GM19193 (cell line): ENCODE results near the gene PRRX1.

Experiments used
- POLR2A ChIP-seq: IDR thresholded peaks from 4 replicates; pipeline ENCODE4 v1.6.1; 2011; ENCODE audit not compliant: insufficient read depth, insufficient read length; ENCODE audit errors: extremely low read depth

PRRX1 gene

GRCh38 chr1:170741678-170742077, 77.7 kb downstream of the PRRX1 start:
- no peak for TF ChIP-seq POLR2A

DNA sequence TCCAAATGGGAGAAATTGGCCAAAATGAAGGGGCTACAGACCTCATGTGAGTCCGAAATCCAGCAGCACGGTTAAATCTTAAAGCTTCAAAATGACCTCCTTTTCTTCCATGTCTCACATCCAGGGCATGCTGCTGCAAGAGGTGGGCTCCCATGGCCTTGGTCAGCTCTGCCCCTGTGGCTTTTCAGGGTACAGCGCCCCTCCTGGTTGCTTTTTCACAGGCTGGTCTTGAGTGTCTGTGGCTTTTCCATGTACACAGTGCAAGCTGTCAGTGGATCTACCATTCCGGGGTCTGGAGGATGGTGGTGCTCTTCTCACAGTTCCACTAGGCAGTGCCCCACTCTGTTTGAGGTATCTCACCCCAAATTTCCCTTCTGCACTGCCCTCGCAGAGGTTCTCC, 78.7 kb downstream of the PRRX1 start:
- no peak for TF ChIP-seq POLR2A

DNA sequence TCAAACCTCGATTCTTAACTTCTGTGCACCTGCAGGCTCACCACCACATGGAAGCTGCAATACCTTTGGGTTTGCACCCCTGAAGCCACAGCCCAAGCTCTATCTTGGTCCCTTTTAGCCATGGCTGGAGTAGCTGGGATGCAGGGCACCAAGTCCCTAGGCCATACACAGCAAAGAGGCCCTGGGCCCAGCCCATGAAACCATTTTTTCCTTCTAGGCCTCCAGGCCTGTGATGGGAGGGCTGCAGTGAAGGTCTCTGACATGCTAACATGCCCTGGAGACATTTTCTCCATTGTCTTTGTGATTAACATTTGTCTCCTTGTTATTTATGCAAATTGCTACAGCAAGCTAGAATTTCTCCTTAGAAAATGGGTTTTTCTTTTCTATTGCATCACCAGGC, 79.2 kb downstream of the PRRX1 start:
- no peak for TF ChIP-seq POLR2A

- no peak for TF ChIP-seq POLR2A
These were observed 85.6 kb downstream of the PRRX1 start for GRCh38 chr1:170749549-170749948.

DNA sequence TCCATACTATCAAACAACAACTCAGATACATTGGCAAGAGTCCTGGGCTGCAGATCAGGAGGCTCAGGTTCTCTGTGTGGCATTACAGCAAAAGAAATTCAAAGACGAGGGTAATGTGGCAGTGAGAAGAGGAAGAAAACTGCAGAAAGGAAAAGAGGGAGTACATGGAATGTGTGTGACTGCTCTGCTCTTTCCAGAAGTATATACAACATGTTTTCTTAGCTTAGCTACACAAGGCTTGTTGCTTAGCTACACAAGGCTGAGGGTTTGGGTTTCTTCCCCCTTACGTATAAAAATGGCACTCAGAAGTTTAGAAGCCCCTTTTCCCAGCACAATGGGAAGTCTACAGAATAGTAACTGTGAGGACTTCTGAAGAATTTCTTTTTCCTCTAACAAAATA, 86.0 kb downstream of the PRRX1 start:
- TF ChIP-seq POLR2A = no peak

GRCh38 chr1:170755795-170756194, 91.9 kb downstream of the PRRX1 start:
- TF ChIP-seq POLR2A = no peak

- no peak for TF ChIP-seq POLR2A
These were observed 95.1 kb downstream of the PRRX1 start for GRCh38 chr1:170758992-170759391.

DNA sequence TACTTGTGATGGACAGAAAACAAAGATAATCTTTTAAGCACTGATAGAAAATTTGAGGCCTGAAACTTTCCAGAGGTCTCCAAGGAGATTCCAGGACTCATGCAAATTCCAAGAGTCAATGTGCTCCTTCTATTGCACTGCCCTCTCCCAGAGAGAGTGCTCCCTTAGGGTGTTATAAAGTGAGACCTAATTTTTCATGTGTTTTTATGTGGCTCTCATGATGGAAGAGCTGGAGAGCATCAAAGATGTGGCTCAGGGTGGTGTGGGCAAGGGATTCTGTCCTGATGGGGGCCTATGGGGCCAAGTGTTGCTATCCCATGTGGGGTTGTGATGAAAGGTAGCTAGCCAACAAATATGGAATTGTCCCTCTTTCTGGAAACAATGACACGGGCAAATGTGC, 101.3 kb downstream of the PRRX1 start:
- no peak for TF ChIP-seq POLR2A

DNA sequence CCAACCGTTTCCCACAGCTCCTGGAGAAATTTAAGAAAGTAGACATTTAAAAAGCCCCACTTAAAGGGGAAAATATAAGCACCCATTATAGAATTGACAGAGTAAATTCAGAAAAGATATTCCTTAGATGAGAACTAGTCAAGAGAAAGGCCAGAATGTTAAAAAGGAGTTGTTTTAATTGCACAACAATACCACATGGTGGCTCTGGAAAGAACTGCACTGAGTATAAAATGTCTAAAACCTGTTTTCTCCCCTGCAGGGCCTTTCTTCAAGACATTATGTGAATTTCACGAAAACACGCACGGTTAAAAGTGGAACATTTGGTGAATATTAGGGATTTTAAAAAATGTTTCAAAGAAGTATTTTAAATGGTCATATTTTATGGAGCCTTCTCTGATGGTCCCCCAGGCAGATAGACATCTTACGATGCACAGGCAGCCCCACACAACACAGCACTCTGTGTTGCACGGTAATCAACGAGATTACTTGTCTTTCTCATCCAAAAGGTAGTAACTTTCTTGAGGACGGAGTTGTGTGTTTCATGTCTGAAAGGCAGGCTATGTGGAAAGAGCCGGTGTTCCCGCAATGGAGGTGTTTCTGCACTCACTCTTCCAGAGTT, 101.9 kb downstream of the PRRX1 start:
- TF ChIP-seq POLR2A = no peak

DNA sequence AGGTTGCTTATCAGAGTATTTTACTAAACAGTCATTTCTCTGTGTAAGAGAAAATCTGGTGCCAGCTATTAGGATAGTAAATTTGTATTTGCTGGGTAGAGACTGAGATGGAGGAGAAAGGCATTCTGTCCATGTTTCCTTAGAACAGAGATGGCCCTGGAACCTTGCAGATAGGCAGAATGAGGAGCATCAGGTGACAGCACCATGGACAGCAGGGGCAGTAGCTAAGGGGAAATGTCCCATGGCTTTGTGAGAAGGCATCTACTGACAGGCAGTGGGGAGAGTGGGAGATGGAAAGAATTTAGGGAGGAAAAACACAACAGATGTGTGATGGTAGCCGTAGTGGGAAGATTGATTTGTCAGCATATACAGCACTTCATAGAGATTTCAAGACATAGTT, 105.0 kb downstream of the PRRX1 start:
- TF ChIP-seq POLR2A = no peak

DNA sequence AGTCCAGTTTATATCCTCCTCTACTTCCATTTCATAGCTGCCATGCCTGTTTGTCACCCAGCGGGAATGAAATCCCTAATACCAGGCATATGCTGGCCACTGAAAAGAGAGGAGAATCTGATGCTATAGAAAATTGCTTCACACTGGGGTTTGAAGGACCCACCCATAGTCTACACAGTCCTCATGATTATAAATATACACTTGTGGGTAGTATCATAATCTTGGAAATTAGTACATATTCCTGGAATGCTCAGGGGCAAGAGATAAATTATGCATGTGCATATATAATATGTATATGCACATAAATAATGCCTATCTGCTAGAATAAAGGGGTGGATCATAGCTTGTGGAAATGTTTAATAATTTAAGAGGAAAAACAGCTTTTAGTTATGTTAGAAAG, 105.8 kb downstream of the PRRX1 start:
- TF ChIP-seq POLR2A = no peak

GRCh38 chr1:170770254-170770653, 106.3 kb downstream of the PRRX1 start:
- TF ChIP-seq POLR2A = no peak

DNA sequence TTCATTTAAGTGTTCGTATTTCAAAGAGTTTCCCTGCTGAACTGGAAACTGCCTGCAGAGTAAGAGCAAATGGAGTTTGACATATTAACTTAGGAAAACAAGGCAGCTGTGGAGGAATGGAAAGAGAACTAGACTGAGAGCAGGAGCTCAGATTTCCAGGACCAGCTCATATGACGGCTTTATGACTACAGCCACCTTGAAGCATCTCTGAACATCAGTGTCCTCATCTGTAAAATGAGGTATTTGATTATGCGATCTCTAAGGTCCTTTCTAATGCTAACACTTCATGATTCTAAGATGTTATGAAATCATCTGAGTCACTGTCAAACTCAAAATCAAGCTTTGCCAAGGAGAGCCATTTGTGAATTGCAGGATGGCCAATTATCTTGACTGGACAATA, 112.3 kb downstream of the PRRX1 start:
- no peak for TF ChIP-seq POLR2A

DNA sequence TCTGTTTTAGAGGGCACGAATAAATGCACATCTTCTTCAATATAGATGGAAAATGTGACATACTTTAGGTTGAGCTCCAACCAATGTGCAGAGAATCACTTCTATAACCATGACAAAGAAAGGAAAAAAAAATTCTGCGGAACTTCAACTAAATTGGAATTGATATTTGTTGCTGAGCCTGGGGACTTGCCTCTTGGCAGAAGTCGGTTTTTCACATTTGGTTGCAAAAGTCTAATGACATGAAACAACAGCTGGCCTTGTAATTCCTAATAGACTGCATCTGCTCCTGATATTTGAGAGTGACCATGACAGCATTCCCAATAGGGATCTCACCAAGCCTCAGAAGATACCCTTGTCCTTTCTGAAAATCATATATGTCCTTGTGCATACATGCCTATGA, 112.8 kb downstream of the PRRX1 start:
- no peak for TF ChIP-seq POLR2A
